GM23338 (cell line): ENCODE measurements around the gene TOX2. TPM values are rescaled to one million over a fixed set of nuclear protein-coding genes. Genes with fewer than 3 reads are reported as not detected.

Source experiments
- ATAC-seq: fragments of 200-7000 bp; cut with Tn5 transposase; 3 replicates; pipeline ENCODE4 v1.9.1; 2020
- DNase-seq: peaks from one replicate; pipeline ENCODE4 v3.0.0-alpha.2; 2015; ENCODE audit warnings: low spot score
- H2AFZ ChIP-seq: fragments of 200-600 bp; sonication (generic); 2 replicates; pipeline ENCODE4 v1.8.0; 2016; ENCODE audit warnings: antibody characterized with exemption, mild to moderate bottlenecking, moderate library complexity
- H3F3A ChIP-seq: fragments of 200-600 bp; sonication (generic); replicated peaks from 2 replicates; pipeline ENCODE4 v1.8.0; 2017; ENCODE audit warnings: antibody characterized with exemption, mixed run types, low read depth
- H3K27ac ChIP-seq: fragments of 200-600 bp; sonication (generic); 2 replicates; pipeline ENCODE4 v1.6.1; 2016; ENCODE audit warnings: low read depth
- H3K27me3 ChIP-seq: fragments of 200-600 bp; sonication (generic); 2 replicates; pipeline ENCODE4 v1.8.0; 2016; ENCODE audit warnings: mild to moderate bottlenecking, mixed run types, moderate library complexity; ENCODE audit not compliant: insufficient read depth
- H3K36me3 ChIP-seq: fragments of 200-600 bp; sonication (generic); 2 replicates; pipeline ENCODE4 v1.8.0; 2016; ENCODE audit warnings: mild to moderate bottlenecking; ENCODE audit not compliant: insufficient read depth
- H3K4me1 ChIP-seq: fragments of 200-600 bp; sonication (generic); 2 replicates; pipeline ENCODE4 v1.8.0; 2016; ENCODE audit warnings: mild to moderate bottlenecking, moderate library complexity; ENCODE audit not compliant: insufficient read depth
- H3K4me2 ChIP-seq: fragments of 200-600 bp; sonication (generic); 2 replicates; pipeline ENCODE4 v1.7.1; 2017; ENCODE audit warnings: mixed run types
- H3K4me3 ChIP-seq: fragments of 200-600 bp; sonication (generic); 2 replicates; pipeline ENCODE4 v1.6.1; 2016; ENCODE audit warnings: mixed run types
- H3K79me2 ChIP-seq: fragments of 200-600 bp; sonication (generic); replicated peaks from 2 replicates; pipeline ENCODE4 v1.8.0; 2017; ENCODE audit warnings: mild to moderate bottlenecking; ENCODE audit not compliant: insufficient read depth
- H3K9me2 ChIP-seq: fragments of 200-600 bp; sonication (generic); 2 replicates; pipeline ENCODE4 v1.8.0; 2017; ENCODE audit not compliant: insufficient read depth
- H4K20me1 ChIP-seq: fragments of 200-600 bp; sonication (generic); replicated peaks from 2 replicates; pipeline ENCODE4 v1.8.0; 2017; ENCODE audit warnings: mild to moderate bottlenecking; ENCODE audit not compliant: insufficient read depth
- H3K27ac Mint-ChIP-seq: 2 replicates; pipeline ENCODE4 v1.8.0; 2020; ENCODE audit warnings: inconsistent platforms, mild to moderate bottlenecking, moderate library complexity, mixed read lengths
- H3K27me3 Mint-ChIP-seq: 3 replicates; pipeline ENCODE4 v1.8.0; 2022; ENCODE audit warnings: low read depth, mild to moderate bottlenecking, moderate library complexity, mixed read lengths, inconsistent platforms; ENCODE audit not compliant: insufficient read depth, poor library complexity
- H3K36me3 Mint-ChIP-seq: 3 replicates; pipeline ENCODE4 v1.8.0; 2021; ENCODE audit warnings: low read depth, mild to moderate bottlenecking, inconsistent platforms, moderate library complexity, mixed read lengths
- H3K4me1 Mint-ChIP-seq: 3 replicates; pipeline ENCODE4 v1.8.0; 2020; ENCODE audit warnings: mild to moderate bottlenecking, inconsistent platforms, mixed read lengths
- H3K4me3 Mint-ChIP-seq: 3 replicates; pipeline ENCODE4 v1.8.0; 2021; ENCODE audit warnings: moderate library complexity, mild to moderate bottlenecking, inconsistent platforms, mixed read lengths
- H3K9me3 Mint-ChIP-seq: 3 replicates; pipeline ENCODE4 v1.8.0; 2020; ENCODE audit warnings: moderate library complexity, mild to moderate bottlenecking, inconsistent platforms, mixed read lengths
- CREB1 ChIP-seq: fragments of 250-450 bp; sonication (Bioruptor Pico); IDR thresholded peaks from 2 replicates; pipeline ENCODE4 v1.5.0; 2020; ENCODE audit warnings: low read depth, mild to moderate bottlenecking, moderate library complexity
- CTCF ChIP-seq, 2 experiments: fragments of 200-600 bp in 1 of 2; sonication (generic) in 1 of 2; conservative IDR thresholded peaks; 2 replicates each; pipeline versions ENCODE4 v1.5.1 to v1.6.1; 2016 to 2017; ENCODE audit warnings: antibody characterized with exemption in 2 of 2, low read depth in 2 of 2, mild to moderate bottlenecking in 2 of 2, moderate library complexity in 1 of 2
- ETS1 ChIP-seq: IDR thresholded peaks from 2 replicates; pipeline ENCODE4 v1.6.1; 2016; ENCODE audit warnings: antibody characterized with exemption
- EZH2 ChIP-seq: fragments of 200-600 bp; sonication (generic); IDR thresholded peaks from one replicate; pipeline ENCODE4 v1.8.0; 2017; ENCODE audit warnings: antibody characterized with exemption, mild to moderate bottlenecking, low read depth; ENCODE audit not compliant: unreplicated experiment
- EZH2phosphoT487 ChIP-seq: fragments of 200-600 bp; sonication (generic); IDR thresholded peaks from one replicate; pipeline ENCODE4 v1.8.1; 2018; ENCODE audit warnings: antibody characterized with exemption; ENCODE audit not compliant: unreplicated experiment
- JUNB ChIP-seq: IDR thresholded peaks from one replicate; pipeline ENCODE4 v1.6.1; 2016; ENCODE audit warnings: antibody characterized with exemption; ENCODE audit not compliant: unreplicated experiment
- NANOG ChIP-seq: IDR thresholded peaks from 2 replicates; pipeline ENCODE4 v1.6.1; 2016; ENCODE audit warnings: antibody characterized with exemption, borderline replicate concordance
- POLR2AphosphoS5 ChIP-seq: IDR thresholded peaks from 2 replicates; pipeline ENCODE4 v1.6.1; 2016; ENCODE audit warnings: antibody characterized with exemption, low read depth
- REST ChIP-seq: IDR thresholded peaks from one replicate; pipeline ENCODE4 v1.6.1; 2018; ENCODE audit warnings: antibody characterized with exemption; ENCODE audit not compliant: unreplicated experiment
- STAT1 ChIP-seq: IDR thresholded peaks from one replicate; pipeline ENCODE4 v1.6.1; 2016; ENCODE audit warnings: antibody characterized with exemption; ENCODE audit not compliant: unreplicated experiment
- ZNF114 ChIP-seq: fragments of 250-450 bp; sonication (Bioruptor Pico); IDR thresholded peaks from 2 replicates; pipeline ENCODE4 v1.5.0; 2020; ENCODE audit warnings: mild to moderate bottlenecking, moderate library complexity
- ZNF331 ChIP-seq: fragments of 250-450 bp; sonication (Bioruptor Pico); IDR thresholded peaks from 2 replicates; pipeline ENCODE4 v1.5.0; 2020; ENCODE audit warnings: low read depth, mild to moderate bottlenecking, moderate library complexity
- ZNF462 ChIP-seq: fragments of 250-450 bp; sonication (Bioruptor Pico); IDR thresholded peaks from 2 replicates; pipeline ENCODE4 v1.5.0; 2020; ENCODE audit warnings: mild to moderate bottlenecking, moderate library complexity
- polyA plus RNA-seq: library from polyadenylated mRNA; unstranded; fragments of >200 nt; fragmentation: Nextera tagmentation; extraction: Ambion mirVana; gene quantifications from 2 replicates; pipeline ENCODE4 v1.2.1, GENCODE V29; 2016
- total RNA-seq: library from RNA; depleted of rRNA; stranded (reverse); fragments of >200 nt; shearing (Covaris generic); gene quantifications from 2 replicates; pipeline ENCODE4 v1.2.3, GENCODE V29; 2014

Gene TOX2
- total and polyA plus RNA-seq, 2 experiments from 2014 or later: 1.4 to 1.5 TPM

- Histone ChIP-seq H3K4me1 (no peaks in the 10 kb centered on the region), H3K79me2 (no peaks in the 10 kb centered on the region), H3K4me3 (no peak overlapping the region), H3K4me2 (no peak overlapping the region), H3K36me3 (no peaks in the 10 kb centered on the region), H3K9me2 (no peaks in the 10 kb centered on the region), H3K27ac (no peak overlapping the region), H2AFZ (no peak overlapping the region), H4K20me1 (no peaks in the 10 kb centered on the region), H3F3A (no peaks in the 10 kb centered on the region), H3K27me3 (no peaks in the 10 kb centered on the region)
- Mint-ChIP-seq H3K27me3 (peaks cover 13% of the 10 kb centered on the region), H3K9me3 (no peaks in the 10 kb centered on the region), H3K36me3 (no peaks in the 10 kb centered on the region; the same call in 2 of the 3 replicates), H3K4me3 (no peak overlapping the region), H3K27ac (no peak overlapping the region), H3K4me1 (peaks cover 12% of the 10 kb centered on the region; the same call in 2 of the 3 replicates)
- ATAC-seq (no peak), DNase-seq (no peak)
- TF ChIP-seq CREB1 (no peak), ETS1 (no peak), ZNF331 (CRISPR knock-in tag) (no peak), STAT1 (no peak), JUNB (no peak), CTCF (conservative IDR thresholded peaks at IDR 0.05; ENCODE audit: low read depth in 2 of 2) (no peak), EZH2 (no peak), REST (no peak), NANOG (no peak), EZH2phosphoT487 (no peak), ZNF114 (CRISPR knock-in tag) (no peak), ZNF462 (CRISPR knock-in tag) (no peak), POLR2AphosphoS5 (no peak)
Observed at GRCh38 chr20:44030394-44030793, 115.7 kb downstream of the TOX2 start.
